NOMO-1 treated with dmso at 0.1 percent for 144 hours (cell line): ENCODE measurements around the gene CERT1.
A peak's percentile ranks its signal among the peaks of the same experiment; 100 is the strongest.

Source experiments
- DNase-seq: peaks from one replicate; lab custom pipeline; 2025; ENCODE audit not compliant: unreplicated experiment; lab: John Stamatoyannopoulos, UW

Gene CERT1

DNA sequence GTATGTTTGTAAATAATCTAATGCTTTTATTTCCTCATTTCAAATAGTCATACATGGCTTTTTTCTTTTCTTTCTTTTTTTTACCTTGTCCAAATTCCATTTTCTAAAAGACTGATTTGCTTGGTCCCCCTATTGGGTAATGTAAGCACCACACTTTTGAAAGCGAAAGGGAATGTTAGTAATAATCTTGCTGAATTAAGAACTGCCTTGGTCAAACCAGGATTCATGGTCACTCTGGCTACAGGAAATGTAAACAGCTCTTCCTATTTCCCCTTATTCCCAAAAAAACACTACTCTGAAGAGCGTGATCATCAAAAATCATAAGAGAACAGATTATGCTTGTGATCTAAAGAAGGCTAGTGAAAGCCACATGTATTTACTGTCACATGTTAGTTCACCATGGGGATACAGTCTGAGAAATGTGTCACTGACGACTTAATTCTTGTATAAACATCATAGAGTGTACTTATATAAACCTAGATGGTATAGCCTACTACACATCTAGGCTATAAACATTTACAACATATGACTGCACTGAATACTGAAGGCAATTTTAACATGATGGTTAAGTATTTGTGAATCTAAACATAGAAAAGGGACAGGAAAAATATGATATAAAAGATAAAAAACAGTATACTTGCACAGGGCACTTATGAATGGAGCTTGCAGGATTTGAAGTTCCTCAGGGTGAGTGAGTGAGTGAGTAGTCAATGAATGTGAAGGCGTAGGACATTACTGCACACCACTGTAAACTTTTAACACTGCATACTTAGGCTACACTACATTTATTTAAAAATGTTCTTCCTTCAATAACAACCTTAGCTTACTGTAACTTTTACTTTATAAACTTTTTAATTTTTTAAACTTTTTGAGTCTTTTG, 99.1 kb downstream of the CERT1 start:
- DNase-seq, result no peak

- DNase-seq, result peak; percentile 4
Observed at GRCh38 chr5:75405296-75405695, 106.1 kb downstream of the CERT1 start.

GRCh38 chr5:75395277-75395676, 116.2 kb downstream of the CERT1 start:
- no peak for DNase-seq

DNA sequence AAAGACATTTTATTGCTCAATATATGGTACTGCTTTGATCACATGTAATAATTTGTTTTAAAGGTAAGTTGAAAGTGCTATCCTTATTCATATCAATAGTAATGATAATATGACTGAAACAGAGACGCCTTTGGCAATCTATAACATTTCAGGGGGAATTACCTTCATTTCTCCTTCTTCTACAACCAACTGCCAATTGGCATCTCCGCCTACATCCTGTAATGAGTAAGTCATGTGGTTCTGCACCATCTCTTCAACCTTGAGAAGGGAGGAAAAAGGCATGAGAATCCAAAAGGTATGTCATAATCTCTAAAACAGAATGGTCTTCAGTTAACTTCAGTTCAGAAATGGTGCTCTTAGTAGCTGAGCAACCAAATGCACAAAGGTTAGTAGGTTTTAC, 122.0 kb downstream of the CERT1 start:
- no peak for DNase-seq

GRCh38 chr5:75387806-75388205, 123.6 kb downstream of the CERT1 start:
- DNase-seq, result no peak

- DNase-seq, result no peak
Observed at GRCh38 chr5:75384218-75384617, 127.2 kb downstream of the CERT1 start.

GRCh38 chr5:75381456-75381855, 130.0 kb downstream of the CERT1 start:
- no peak for DNase-seq

GRCh38 chr5:75380099-75380498, 131.3 kb downstream of the CERT1 start:
- DNase-seq, result no peak

DNA sequence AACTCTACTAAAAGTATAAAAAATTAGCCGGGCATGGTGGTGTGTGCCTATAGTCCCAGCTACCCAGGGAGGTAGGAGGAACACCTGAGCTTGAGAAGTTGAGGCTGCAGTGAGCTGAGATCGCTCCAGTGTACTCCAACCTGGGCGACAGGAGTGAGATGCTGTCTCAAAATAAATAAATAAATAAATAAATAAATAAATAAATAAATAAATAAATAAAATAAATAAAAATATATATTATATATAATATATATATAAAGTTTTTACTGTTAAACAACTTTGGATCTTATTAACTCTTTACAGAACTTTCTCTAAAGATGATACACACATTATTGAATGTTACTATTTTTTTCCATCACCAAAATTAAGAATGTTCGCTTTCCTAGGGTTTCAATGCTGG, 136.0 kb downstream of the CERT1 start:
- no peak for DNase-seq

GRCh38 chr5:75374394-75374814, 137.0 kb downstream of the CERT1 start:
- no peak for DNase-seq

DNA sequence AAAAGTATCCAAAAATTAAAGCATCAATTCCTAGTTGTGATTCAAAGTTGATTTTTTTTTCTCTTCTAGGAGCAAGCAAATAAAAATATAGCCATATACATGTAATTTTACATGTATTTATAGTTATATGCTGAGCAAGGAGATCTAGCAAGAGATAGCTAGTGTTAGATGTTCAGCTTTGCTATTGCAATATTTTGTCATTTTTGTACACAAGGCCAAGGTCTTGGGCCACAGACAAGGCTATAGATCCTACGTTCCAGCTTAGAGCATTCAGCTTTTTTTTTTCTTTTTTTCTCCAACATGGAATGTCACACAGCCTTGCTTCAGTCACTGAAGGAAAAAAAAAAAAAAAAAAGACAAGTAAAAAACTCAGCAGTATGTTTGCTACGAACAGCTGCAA, 137.6 kb downstream of the CERT1 start:
- DNase-seq, result no peak

- DNase-seq, result no peak
Observed at GRCh38 chr5:75368391-75368790, 143.0 kb downstream of the CERT1 start.

DNA sequence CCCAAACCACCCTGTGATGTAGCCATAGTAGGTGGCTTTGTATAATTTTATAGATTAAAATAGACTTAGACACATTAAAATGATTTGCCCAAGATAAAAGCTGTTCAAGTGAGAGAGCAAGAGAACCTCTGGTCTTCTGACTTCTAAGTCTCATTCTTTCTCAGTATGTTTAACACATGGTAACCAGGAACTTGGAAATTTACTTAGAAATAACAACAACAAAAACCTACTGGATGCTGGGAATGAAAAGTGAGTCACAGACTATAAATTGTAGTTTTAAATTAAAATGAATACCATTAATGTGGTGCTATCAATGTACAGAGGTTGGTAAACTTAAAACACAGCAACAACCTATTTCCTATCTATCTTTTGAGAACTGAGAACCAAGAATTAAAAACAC, 144.0 kb downstream of the CERT1 start:
- no peak for DNase-seq

GRCh38 chr5:75366787-75367186, 144.6 kb downstream of the CERT1 start:
- DNase-seq, result no peak

- DNase-seq, result no peak
Observed at GRCh38 chr5:75365740-75366139, 145.7 kb downstream of the CERT1 start.

DNA sequence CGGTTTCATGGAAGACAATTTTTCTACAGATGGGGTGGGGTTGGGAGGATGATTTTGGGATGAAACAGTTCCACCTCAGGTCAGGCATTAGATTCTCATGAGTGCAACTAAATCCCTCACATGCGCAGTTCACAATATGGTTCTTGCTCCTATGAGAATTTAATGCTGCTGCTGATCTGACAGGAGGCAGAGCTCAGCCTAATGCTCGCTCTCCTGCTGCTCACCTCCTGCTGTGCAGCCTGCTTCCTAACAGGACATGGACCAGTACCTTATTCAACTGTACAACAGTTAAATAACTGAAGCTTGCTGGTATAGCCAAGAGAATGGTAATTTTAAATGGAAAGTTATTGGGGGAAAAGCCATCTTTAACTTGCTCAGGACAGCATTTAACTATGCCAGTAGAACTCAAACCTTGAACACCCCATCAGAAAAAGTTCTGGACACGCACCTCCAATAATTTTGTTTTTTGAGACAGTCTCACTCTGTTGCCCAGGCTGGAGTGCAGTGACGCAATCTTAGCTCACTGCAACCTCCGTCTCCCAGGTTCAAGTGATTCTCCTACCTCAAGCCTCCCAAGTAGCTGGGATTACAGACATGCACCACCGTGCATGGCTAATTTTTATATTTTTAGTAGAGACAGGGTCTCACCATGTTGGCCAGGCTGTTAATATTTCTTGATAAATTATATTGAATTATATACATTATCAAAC, 146.7 kb downstream of the CERT1 start:
- DNase-seq, result no peak

GRCh38 chr5:75363726-75364495, 147.5 kb downstream of the CERT1 start:
- no peak for DNase-seq

- no peak for DNase-seq
Observed at GRCh38 chr5:75363111-75363510, 148.3 kb downstream of the CERT1 start.

DNA sequence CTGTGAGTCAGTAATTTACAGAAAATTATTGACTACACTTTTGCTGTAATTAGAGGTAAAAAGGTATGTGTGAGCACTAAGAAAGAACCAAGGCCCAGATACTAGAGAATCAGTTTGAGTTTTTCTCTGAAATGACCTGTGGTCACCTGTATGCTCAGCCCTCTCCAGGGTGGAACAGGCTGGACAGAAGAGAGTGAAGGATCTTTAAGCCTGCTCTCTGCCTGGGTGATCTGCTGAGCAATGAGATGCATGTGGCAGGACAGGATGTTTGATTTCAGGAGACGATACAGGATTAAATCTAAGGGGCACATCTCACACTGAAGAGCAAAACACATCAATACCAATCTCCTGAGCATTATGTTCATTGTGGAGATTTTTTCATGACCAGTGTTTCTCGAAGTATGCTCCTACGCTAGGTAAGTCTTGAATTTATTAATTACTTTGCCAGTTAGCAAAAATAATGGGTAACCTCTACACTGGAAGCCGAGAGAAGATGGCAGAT, 148.9 kb downstream of the CERT1 start:
- DNase-seq, result no peak

GRCh38 chr5:75361310-75361709, 150.1 kb downstream of the CERT1 start:
- DNase-seq, result no peak

- DNase-seq, result no peak
Observed at GRCh38 chr5:75358117-75358516, 153.3 kb downstream of the CERT1 start.
